Measurements from ENCODE around the gene PLG.
"Not testable (repeated sequence)": the region's sequence is repeated elsewhere in the genome, so short reads cannot be mapped to it uniquely, and the experiment has no call there.

DNA sequence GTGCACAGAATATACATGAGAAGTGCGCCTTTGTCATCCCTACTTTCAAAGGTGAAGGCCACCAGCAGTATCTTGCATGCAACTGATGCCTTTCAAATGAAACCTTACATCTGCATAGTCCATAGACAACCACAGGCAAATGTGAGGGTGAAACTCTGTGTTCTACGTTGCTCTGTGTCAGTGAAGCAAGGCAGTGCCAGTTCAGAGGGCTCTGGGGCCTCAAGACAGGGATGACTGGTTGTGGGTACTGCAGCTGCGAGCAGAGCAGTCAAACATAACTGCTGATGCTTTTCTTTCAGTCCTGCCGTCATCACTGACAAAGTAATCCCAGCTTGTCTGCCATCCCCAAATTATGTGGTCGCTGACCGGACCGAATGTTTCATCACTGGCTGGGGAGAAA is 39.0 kb downstream of the PLG start:
- not testable (repeated sequence) for TF ChIP-seq SP1 (IDR thresholded peaks at IDR 0.05); HDGF (IDR thresholded peaks at IDR 0.05; ENCODE audit: borderline replicate concordance); ELF4 (IDR thresholded peaks at IDR 0.05)
